UCSD-AML1 (cell line): ENCODE measurements around the gene PCP2.

Experiments used
- DNase-seq: peaks from one replicate; lab custom pipeline; 2025; ENCODE audit not compliant: unreplicated experiment; lab: John Stamatoyannopoulos, UW

The PCP2 gene

GRCh38 chr19:7633698-7634097 lies at the start of gene PCP2:
PCP2 (minus strand) TSS chr19:7633719; CDS start chr19:7633457, 262 bp downstream.
- no peak for DNase-seq

GRCh38 chr19:7682175-7682855 lies 48.8 kb upstream of the PCP2 start:
- DNase-seq = no peak

- DNase-seq = peak; percentile 78
These were observed 48.0 kb upstream of the PCP2 start for GRCh38 chr19:7681340-7682174.

GRCh38 chr19:7680606-7681339 lies 47.3 kb upstream of the PCP2 start, which contains the start of gene TRAPPC5:
TRAPPC5 (plus strand) TSS chr19:7680833; CDS start chr19:7682254, 1,421 bp downstream.
- DNase-seq = peak; percentile 93

- no peak for DNase-seq
These were observed 46.5 kb upstream of the PCP2 start for GRCh38 chr19:7679771-7680605.

GRCh38 chr19:7678971-7679751 lies 45.6 kb upstream of the PCP2 start:
- DNase-seq = peak; percentile 31

- peak; percentile 34 for DNase-seq
These were observed 44.3 kb upstream of the PCP2 start for GRCh38 chr19:7677669-7678311.

- DNase-seq = peak; percentile 76
These were observed 43.3 kb upstream of the PCP2 start, which contains the start of gene MCEMP1 for GRCh38 chr19:7676854-7677253. MCEMP1 (plus strand) TSS chr19:7677090; CDS start chr19:7677121, 31 bp downstream.

GRCh38 chr19:7676376-7676775 lies 42.9 kb upstream of the PCP2 start:
- DNase-seq = peak; percentile 81

- DNase-seq = peak; percentile 80
These were observed 40.8 kb upstream of the PCP2 start for GRCh38 chr19:7674010-7675005.

GRCh38 chr19:7672522-7672921 lies 39.0 kb upstream of the PCP2 start:
- DNase-seq = no peak

GRCh38 chr19:7670790-7671189 lies 37.3 kb upstream of the PCP2 start:
- no peak for DNase-seq

- DNase-seq = no peak
These were observed 36.7 kb upstream of the PCP2 start for GRCh38 chr19:7670150-7670783.

GRCh38 chr19:7669641-7670040 lies 36.1 kb upstream of the PCP2 start:
- no peak for DNase-seq

GRCh38 chr19:7668842-7669241 lies 35.3 kb upstream of the PCP2 start, which contains the start of gene RETN:
RETN (plus strand) TSS chr19:7669049; CDS start chr19:7669327, 278 bp downstream.
- DNase-seq = peak; percentile 65

GRCh38 chr19:7665076-7665475 lies 31.6 kb upstream of the PCP2 start:
- no peak for DNase-seq

- DNase-seq = no peak
These were observed 30.2 kb upstream of the PCP2 start for GRCh38 chr19:7663706-7664105.
